OCI-LY3 (cell line): ENCODE results near the gene ASCL5.

Experiments
- EZH2phosphoT487 ChIP-seq: fragments of 200-600 bp; shearing (Covaris generic); IDR thresholded peaks from 2 replicates; pipeline ENCODE4 v1.6.1; 2018; ENCODE audit warnings: antibody characterized with exemption, mixed run types, low read depth
- TF ChIP-seq, protein P1 (sequence below): fragments of 200-600, 300-600 bp; sonication (generic); IDR thresholded peaks from 2 replicates; pipeline ENCODE4 v1.5.1; 2014; ENCODE audit warnings: antibody characterized with exemption, low read length, low read depth

DNA sequence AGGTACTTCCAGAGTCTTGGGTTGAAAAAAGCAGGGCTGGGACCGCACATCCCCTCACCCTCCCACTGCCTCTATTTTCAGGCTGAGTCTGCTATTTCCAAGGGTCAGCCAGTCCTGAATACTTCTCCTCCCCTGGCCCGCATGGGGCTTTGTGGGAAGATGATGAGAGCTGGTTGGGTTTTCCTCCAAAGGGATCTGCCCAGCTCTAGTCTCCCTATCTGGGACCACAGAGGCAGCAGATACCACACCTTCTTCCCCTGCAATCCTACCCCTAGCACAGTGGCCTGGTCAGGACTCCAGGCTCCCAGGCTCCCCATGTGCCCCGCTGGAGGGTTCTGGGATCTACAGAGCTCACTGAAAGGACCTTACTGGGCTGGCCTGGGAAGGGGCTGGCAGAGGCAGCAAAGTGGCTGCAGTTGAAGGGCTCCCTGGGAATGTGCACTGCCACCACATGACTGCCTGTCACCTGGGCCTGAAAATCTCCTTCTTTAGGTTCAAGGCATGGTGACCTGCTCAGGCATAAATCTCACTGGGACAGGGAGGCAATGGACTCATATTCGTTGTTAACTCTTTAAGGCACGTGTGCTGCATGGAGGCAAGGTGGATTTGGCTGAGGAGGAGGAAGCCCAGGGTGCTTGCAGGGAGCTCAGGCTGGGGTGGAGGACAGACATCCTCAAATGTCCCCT lies 27.8 kb downstream of the ASCL5 start:
- TF ChIP-seq, protein P1, sequence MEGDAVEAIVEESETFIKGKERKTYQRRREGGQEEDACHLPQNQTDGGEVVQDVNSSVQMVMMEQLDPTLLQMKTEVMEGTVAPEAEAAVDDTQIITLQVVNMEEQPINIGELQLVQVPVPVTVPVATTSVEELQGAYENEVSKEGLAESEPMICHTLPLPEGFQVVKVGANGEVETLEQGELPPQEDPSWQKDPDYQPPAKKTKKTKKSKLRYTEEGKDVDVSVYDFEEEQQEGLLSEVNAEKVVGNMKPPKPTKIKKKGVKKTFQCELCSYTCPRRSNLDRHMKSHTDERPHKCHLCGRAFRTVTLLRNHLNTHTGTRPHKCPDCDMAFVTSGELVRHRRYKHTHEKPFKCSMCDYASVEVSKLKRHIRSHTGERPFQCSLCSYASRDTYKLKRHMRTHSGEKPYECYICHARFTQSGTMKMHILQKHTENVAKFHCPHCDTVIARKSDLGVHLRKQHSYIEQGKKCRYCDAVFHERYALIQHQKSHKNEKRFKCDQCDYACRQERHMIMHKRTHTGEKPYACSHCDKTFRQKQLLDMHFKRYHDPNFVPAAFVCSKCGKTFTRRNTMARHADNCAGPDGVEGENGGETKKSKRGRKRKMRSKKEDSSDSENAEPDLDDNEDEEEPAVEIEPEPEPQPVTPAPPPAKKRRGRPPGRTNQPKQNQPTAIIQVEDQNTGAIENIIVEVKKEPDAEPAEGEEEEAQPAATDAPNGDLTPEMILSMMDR = no peak
- no peak for TF ChIP-seq EZH2phosphoT487
